OCI-LY3 (cell line): ENCODE results near the gene EMID1.

ENCODE experiments used
- CTCF ChIP-seq: fragments of 200-600, 300-600 bp; sonication (generic); IDR thresholded peaks from 2 replicates; pipeline ENCODE4 v1.5.1; 2014; ENCODE audit warnings: antibody characterized with exemption, low read length, low read depth
- EZH2phosphoT487 ChIP-seq: fragments of 200-600 bp; shearing (Covaris generic); IDR thresholded peaks from 2 replicates; pipeline ENCODE4 v1.6.1; 2018; ENCODE audit warnings: antibody characterized with exemption, mixed run types, low read depth

- TF ChIP-seq CTCF (no peak), EZH2phosphoT487 (no peak)
These were observed 38.4 kb upstream of the EMID1 start for GRCh38 chr22:29167032-29167911.
